SK-N-SH treated with all-trans-retinoic acid at 6 μM for 48 hours (cell line): Measurements from ENCODE around the gene EMC9.
"Not testable (repeated sequence)": the region's sequence is repeated elsewhere in the genome, so short reads cannot be mapped to it uniquely, and the experiment has no call there.

Experiments
- ATAC-seq: fragments of 200-7000 bp; cut with Tn5 transposase; 3 replicates; pipeline ENCODE4 v1.9.1; 2020; ENCODE audit warnings: mild to moderate bottlenecking, moderate library complexity
- ARNTL ChIP-seq: fragments of 450-650 bp; formaldehyde crosslinking; IDR thresholded peaks from 2 replicates; pipeline ENCODE4 v1.5.0; 2020; ENCODE audit warnings: low read depth, mild to moderate bottlenecking, moderate library complexity, borderline replicate concordance
- BACH2 ChIP-seq: fragments of 250-450 bp; sonication (Bioruptor Pico); IDR thresholded peaks from 2 replicates; pipeline ENCODE4 v1.9.0; 2021; ENCODE audit warnings: mild to moderate bottlenecking, borderline replicate concordance
- CSDC2 ChIP-seq: fragments of 250-450 bp; sonication (Bioruptor Pico); IDR thresholded peaks from 2 replicates; pipeline ENCODE4 v1.5.0; 2020; ENCODE audit warnings: mild to moderate bottlenecking, moderate library complexity
- ESRRG ChIP-seq: fragments of 250-450 bp; sonication (Bioruptor Pico); IDR thresholded peaks from 2 replicates; pipeline ENCODE4 v1.6.1; 2021; ENCODE audit warnings: mild to moderate bottlenecking
- GLIS3 ChIP-seq: fragments of 250-450 bp; sonication (Bioruptor Pico); IDR thresholded peaks from 2 replicates; pipeline ENCODE4 v1.5.0; 2020; ENCODE audit warnings: mild to moderate bottlenecking, moderate library complexity
- PATZ1 ChIP-seq: fragments of 250-450 bp; sonication (Bioruptor Pico); IDR thresholded peaks from 2 replicates; pipeline ENCODE4 v1.8.0; 2020; ENCODE audit warnings: mild to moderate bottlenecking, moderate library complexity, borderline replicate concordance
- PPARA ChIP-seq: fragments of 250-450 bp; sonication (Bioruptor Pico); IDR thresholded peaks from 2 replicates; pipeline ENCODE4 v1.5.0; 2020; ENCODE audit warnings: mild to moderate bottlenecking, borderline replicate concordance
- TSHZ2 ChIP-seq: fragments of 250-450 bp; sonication (Bioruptor Pico); IDR thresholded peaks from 2 replicates; pipeline ENCODE4 v1.5.0; 2020; ENCODE audit warnings: mild to moderate bottlenecking, moderate library complexity
- ZC3H10 ChIP-seq: fragments of 250-450 bp; sonication (Bioruptor Pico); IDR thresholded peaks from 2 replicates; pipeline ENCODE4 v1.5.1; 2021; ENCODE audit warnings: mild to moderate bottlenecking, moderate library complexity
- ZFP3 ChIP-seq: fragments of 250-450 bp; sonication (Bioruptor Pico); IDR thresholded peaks from 2 replicates; pipeline ENCODE4 v1.5.0; 2020; ENCODE audit warnings: mild to moderate bottlenecking, moderate library complexity
- ZNF565 ChIP-seq: fragments of 450-650 bp; formaldehyde crosslinking; conservative IDR thresholded peaks from 2 replicates; pipeline ENCODE4 v1.5.0; 2020; ENCODE audit warnings: low read depth, mild to moderate bottlenecking, moderate library complexity
- ZNF8 ChIP-seq: fragments of 450-650 bp; formaldehyde crosslinking; IDR thresholded peaks from 2 replicates; pipeline ENCODE4 v1.5.0; 2020; ENCODE audit warnings: mild to moderate bottlenecking, moderate library complexity
- TF ChIP-seq, protein P1 (sequence below): fragments of 250-450 bp; sonication (Bioruptor Pico); IDR thresholded peaks from 2 replicates; pipeline ENCODE4 v1.8.0; 2021; ENCODE audit warnings: low read depth, mild to moderate bottlenecking, moderate library complexity, borderline replicate concordance
- TF ChIP-seq, protein P2 (sequence below): fragments of 250-450 bp; sonication (Bioruptor Pico); IDR thresholded peaks from 2 replicates; pipeline ENCODE4 v1.5.1; 2021; ENCODE audit warnings: mild to moderate bottlenecking, moderate library complexity
- TF ChIP-seq, protein P3 (sequence below): fragments of 250-450 bp; sonication (Bioruptor Pico); IDR thresholded peaks from 2 replicates; pipeline ENCODE4 v1.5.1; 2020; ENCODE audit warnings: low read depth, mild to moderate bottlenecking, moderate library complexity

The EMC9 gene

DNA sequence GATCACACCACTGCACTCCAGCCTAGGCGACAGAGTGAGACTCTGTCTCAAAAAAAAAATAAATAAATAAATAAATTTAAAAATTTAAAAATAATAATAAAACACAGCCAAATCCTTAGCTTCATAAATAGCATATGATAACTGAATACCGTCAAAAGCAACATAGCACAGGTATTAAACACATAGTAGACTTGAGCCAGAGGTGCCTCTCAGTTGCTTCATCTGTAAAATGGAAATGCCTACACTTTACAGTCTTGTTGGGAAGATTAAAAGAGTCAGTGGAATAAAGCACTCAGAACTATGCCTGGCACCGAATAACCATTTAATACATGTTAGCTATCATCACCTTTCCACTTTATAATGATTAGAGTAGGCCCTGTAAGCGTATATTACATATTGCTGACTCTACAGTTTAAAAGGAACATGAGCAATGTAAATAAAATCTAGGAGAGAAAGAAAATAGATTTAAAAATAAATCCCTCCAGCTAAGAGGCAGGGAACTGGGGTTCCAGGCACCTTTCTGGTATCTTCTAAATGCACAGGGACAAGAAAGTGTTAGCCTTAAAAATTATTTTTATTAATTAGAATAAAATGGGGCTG lies 34.6 kb downstream of the EMC9 start:
- TF ChIP-seq BACH2 (CRISPR knock-in tag): no peak
- TF ChIP-seq TSHZ2 (CRISPR knock-in tag): no peak
- no peak for TF ChIP-seq PATZ1 (CRISPR knock-in tag)
- no peak for TF ChIP-seq PPARA (CRISPR knock-in tag)
- no peak for TF ChIP-seq ZC3H10 (CRISPR knock-in tag)
- TF ChIP-seq, protein P1, sequence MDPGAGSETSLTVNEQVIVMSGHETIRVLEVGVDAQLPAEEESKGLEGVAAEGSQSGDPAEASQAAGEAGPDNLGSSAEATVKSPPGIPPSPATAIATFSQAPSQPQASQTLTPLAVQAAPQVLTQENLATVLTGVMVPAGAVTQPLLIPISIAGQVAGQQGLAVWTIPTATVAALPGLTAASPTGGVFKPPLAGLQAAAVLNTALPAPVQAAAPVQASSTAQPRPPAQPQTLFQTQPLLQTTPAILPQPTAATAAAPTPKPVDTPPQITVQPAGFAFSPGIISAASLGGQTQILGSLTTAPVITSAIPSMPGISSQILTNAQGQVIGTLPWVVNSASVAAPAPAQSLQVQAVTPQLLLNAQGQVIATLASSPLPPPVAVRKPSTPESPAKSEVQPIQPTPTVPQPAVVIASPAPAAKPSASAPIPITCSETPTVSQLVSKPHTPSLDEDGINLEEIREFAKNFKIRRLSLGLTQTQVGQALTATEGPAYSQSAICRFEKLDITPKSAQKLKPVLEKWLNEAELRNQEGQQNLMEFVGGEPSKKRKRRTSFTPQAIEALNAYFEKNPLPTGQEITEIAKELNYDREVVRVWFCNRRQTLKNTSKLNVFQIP (CRISPR knock-in tag): no peak
- no peak for TF ChIP-seq ESRRG (CRISPR knock-in tag)
- no peak for TF ChIP-seq ARNTL
- no peak for TF ChIP-seq CSDC2
- no peak for TF ChIP-seq ZNF565 (CRISPR knock-in tag)
- TF ChIP-seq ZNF8: no peak
- TF ChIP-seq, all 23 proteins: peak for 0
- ATAC-seq: no peak

GRCh38 chr14:24105609-24106239 lies 35.7 kb downstream of the EMC9 start:
- not testable (repeated sequence) for ATAC-seq

GRCh38 chr14:24103451-24103850 lies 37.9 kb downstream of the EMC9 start:
- ATAC-seq: no peak
- TF ChIP-seq ESRRG (CRISPR knock-in tag) (no peak), GLIS3 (CRISPR knock-in tag) (no peak), ARNTL (no peak), ZNF8 (no peak)
- TF ChIP-seq, all 23 proteins: peak for 0

GRCh38 chr14:24102357-24103048 lies 38.9 kb downstream of the EMC9 start:
- TF ChIP-seq PATZ1 (CRISPR knock-in tag) (no peak), ZNF8 (no peak), PPARA (CRISPR knock-in tag) (no peak), ZFP3 (CRISPR knock-in tag) (no peak), ESRRG (CRISPR knock-in tag) (no peak), ZC3H10 (CRISPR knock-in tag) (no peak)
- TF ChIP-seq, protein P2, sequence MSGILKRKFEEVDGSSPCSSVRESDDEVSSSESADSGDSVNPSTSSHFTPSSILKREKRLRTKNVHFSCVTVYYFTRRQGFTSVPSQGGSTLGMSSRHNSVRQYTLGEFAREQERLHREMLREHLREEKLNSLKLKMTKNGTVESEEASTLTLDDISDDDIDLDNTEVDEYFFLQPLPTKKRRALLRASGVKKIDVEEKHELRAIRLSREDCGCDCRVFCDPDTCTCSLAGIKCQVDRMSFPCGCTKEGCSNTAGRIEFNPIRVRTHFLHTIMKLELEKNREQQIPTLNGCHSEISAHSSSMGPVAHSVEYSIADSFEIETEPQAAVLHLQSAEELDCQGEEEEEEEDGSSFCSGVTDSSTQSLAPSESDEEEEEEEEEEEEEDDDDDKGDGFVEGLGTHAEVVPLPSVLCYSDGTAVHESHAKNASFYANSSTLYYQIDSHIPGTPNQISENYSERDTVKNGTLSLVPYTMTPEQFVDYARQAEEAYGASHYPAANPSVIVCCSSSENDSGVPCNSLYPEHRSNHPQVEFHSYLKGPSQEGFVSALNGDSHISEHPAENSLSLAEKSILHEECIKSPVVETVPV: no peak
- TF ChIP-seq, protein P1 (CRISPR knock-in tag): no peak
- TF ChIP-seq, protein P3, sequence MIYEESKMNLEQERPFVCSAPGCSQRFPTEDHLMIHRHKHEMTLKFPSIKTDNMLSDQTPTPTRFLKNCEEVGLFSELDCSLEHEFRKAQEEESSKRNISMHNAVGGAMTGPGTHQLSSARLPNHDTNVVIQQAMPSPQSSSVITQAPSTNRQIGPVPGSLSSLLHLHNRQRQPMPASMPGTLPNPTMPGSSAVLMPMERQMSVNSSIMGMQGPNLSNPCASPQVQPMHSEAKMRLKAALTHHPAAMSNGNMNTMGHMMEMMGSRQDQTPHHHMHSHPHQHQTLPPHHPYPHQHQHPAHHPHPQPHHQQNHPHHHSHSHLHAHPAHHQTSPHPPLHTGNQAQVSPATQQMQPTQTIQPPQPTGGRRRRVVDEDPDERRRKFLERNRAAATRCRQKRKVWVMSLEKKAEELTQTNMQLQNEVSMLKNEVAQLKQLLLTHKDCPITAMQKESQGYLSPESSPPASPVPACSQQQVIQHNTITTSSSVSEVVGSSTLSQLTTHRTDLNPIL (CRISPR knock-in tag): no peak
- no peak for ATAC-seq
